ENCODE results near the gene CD300H. TPM values are rescaled to one million over a fixed set of nuclear protein-coding genes. Genes with fewer than 3 reads are reported as not detected.

Gene CD300H
- total RNA-seq, 2 donors from 2014 or later = not detected

DNA sequence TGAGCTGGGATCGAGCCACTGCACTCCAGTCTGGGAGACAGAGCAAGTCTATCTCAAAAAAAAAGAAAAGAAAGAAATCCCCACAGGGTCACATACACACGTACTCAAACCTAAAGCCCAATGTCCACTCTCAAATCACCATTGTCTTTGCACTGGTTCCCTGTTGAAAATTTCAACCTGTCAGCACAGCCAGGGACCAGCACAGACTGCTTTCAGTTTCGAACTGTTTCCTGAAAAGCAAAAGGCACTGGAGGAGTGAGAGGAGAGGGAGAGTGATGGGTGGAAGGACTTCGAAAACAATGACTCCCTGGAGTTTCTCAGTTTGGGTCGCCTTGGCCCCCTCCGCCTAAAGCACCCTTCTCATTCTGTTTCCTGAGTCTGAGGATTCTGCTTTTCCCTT is 12.4 kb downstream of the CD300H start:
- peaks cover 2 to 7% of the 10 kb centered on the region in 2 donors for H3K4me1 Mint-ChIP-seq (ENCODE audit: low read depth in 2 of 2)
- no peaks in the 10 kb centered on the region for H3K36me3 Mint-ChIP-seq
- H3K4me3 Mint-ChIP-seq = no peak overlapping the region
- peaks cover 5 to 8% of the 10 kb centered on the region in 2 donors for H3K27me3 Mint-ChIP-seq
- no peaks in the 10 kb centered on the region for H3K9me3 Mint-ChIP-seq
- H3K27ac Mint-ChIP-seq = no peak overlapping the region
- DNase-seq (ENCODE audit: low spot score) = no peak
- no peak for ATAC-seq

DNA sequence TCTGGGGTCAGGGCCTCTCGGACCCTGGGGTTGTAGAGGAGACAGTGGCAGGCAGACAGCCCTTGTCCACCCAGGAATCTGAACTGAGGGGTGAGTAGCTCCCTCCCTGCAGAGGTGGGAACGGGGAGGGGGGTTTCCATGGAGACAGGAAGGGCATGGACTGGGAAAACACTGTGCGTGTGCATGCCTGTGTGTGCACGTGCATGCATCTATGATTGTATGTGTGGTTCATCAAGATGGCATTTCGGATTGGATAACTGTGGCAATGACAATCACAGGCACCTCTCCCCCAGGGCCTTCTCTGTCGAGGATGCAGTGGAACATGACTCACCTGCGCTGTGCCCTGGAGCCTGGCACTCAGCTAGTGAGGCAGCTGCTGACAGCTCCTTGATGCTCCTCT is 15.3 kb downstream of the CD300H start:
- Mint-ChIP-seq H3K27ac (no peak overlapping the region), H3K36me3 (no peaks in the 10 kb centered on the region), H3K27me3 (peaks cover 5% of the 10 kb centered on the region in 2 donors), H3K4me3 (no peak overlapping the region), H3K4me1 (ENCODE audit: low read depth in 2 of 2) (peaks cover 12 to 15% of the 10 kb centered on the region in 2 donors), H3K9me3 (no peaks in the 10 kb centered on the region)
- no peak for DNase-seq (ENCODE audit: low spot score)
- ATAC-seq = no peak

DNA sequence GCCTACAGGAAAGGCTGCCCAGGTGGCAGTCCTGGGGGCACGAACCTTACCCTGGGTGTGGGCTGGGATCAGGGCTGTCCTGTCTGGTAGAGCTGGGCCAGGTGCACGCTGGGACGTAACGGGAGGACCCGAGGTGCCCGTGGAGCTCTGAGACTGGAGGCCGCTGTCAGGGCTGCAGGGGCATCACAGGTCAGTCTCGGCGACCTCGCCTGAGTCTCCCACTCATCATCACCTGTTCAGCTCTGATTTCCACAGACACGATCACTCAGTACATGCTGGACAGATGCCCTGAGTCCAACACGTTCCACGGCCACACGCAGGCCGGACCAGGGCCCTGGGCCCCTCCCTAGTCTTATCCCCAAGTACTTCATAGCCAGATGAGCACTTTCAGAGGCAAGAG is 16.7 kb downstream of the CD300H start:
- Mint-ChIP-seq H3K36me3 (no peaks in the 10 kb centered on the region), H3K4me1 (ENCODE audit: low read depth in 2 of 2) (peaks cover 21 to 24% of the 10 kb centered on the region in 2 donors), H3K4me3 (no peak overlapping the region), H3K27ac (no peak overlapping the region), H3K9me3 (no peaks in the 10 kb centered on the region), H3K27me3 (peaks cover 5% of the 10 kb centered on the region in 2 donors)
- ATAC-seq (no peak), DNase-seq (ENCODE audit: low spot score) (no peak)

DNA sequence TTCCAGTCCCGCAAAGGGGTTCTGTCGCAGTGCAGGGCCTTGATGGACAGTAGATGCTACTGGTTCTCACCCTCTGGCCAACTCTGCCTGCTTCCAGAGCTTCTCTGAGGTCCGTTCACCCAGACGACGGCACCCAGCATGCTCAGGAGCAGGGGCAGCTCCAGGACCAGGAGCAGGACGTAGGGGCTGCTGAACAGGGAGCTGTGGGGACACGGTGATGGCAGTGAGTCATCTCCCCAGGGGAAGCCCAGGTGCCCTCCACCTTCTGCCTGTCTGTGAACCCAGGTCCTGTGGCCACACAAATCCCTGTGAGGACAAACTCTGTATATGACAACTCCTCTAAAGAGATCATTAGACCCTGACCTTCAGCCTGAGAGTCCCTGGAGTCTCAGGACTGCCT is 18.0 kb downstream of the CD300H start:
- no peak for ATAC-seq
- H3K9me3 Mint-ChIP-seq = no peaks in the 10 kb centered on the region
- H3K36me3 Mint-ChIP-seq = no peaks in the 10 kb centered on the region
- H3K4me1 Mint-ChIP-seq (ENCODE audit: low read depth in 2 of 2) = peaks cover 32 to 34% of the 10 kb centered on the region in 2 donors
- DNase-seq (ENCODE audit: low spot score) = no peak
- peaks cover 5% of the 10 kb centered on the region in 2 donors for H3K27me3 Mint-ChIP-seq
- no peak overlapping the region for H3K4me3 Mint-ChIP-seq
- no peak overlapping the region for H3K27ac Mint-ChIP-seq

DNA sequence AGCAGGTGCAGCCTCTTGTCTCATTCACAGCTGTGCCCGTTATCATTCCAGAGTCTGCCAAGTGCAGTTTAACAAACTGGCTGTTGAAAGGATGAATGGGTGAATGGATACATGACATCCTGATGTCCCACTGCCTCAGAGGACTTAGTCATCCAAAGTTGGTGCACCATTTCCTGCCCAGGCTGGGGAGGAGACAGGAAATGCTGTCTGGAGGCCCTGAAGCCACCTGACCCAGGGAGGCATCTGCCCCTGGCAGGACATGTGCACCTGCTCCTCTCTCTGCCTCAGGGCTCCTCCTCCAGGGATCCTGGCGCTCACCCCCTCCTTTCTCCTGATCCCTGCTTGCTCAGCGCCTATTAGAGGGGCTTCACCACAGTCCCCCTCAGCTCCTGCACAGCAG is 19.6 kb downstream of the CD300H start:
- H3K27me3 Mint-ChIP-seq = peaks cover 2 to 5% of the 10 kb centered on the region in 2 donors
- no peaks in the 10 kb centered on the region for H3K9me3 Mint-ChIP-seq
- H3K36me3 Mint-ChIP-seq = no peaks in the 10 kb centered on the region
- DNase-seq (ENCODE audit: low spot score) (no peak), ATAC-seq (peak in 1 of 2 donors; percentile 13)
- peak overlapping the region; percentile 48 to 62 for H3K27ac Mint-ChIP-seq
- peak overlapping the region; percentile 50 for H3K4me3 Mint-ChIP-seq
- H3K4me1 Mint-ChIP-seq (ENCODE audit: low read depth in 2 of 2) = peaks cover 36 to 38% of the 10 kb centered on the region in 2 donors

DNA sequence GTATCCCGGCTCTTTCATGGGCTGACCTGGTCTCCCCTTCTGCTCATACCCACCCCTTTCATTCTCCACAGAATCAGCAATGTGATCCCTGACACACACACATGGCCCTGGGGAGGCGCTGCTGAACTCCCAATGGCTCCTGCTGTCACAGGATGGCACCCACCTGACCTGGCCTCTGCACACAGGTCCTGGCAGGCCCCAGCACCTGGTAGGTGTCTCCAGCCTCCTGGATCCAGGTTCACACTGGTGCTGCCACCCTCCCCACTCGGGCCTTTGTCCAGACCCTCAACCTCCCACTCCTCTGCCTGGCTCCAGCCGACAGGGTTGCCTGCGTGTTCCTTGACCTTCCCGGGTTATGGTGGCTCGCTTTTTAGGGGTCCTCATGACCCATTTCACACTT is 20.0 kb downstream of the CD300H start:
- Mint-ChIP-seq H3K9me3 (no peaks in the 10 kb centered on the region), H3K4me1 (ENCODE audit: low read depth in 2 of 2) (peaks cover 36 to 38% of the 10 kb centered on the region in 2 donors), H3K4me3 (peak overlapping the region; percentile 50), H3K27ac (peak overlapping the region; percentile 48 to 62), H3K36me3 (no peaks in the 10 kb centered on the region), H3K27me3 (peaks cover 0 to 5% of the 10 kb centered on the region in 2 donors)
- ATAC-seq = no peak
- DNase-seq (ENCODE audit: low spot score) = no peak

DNA sequence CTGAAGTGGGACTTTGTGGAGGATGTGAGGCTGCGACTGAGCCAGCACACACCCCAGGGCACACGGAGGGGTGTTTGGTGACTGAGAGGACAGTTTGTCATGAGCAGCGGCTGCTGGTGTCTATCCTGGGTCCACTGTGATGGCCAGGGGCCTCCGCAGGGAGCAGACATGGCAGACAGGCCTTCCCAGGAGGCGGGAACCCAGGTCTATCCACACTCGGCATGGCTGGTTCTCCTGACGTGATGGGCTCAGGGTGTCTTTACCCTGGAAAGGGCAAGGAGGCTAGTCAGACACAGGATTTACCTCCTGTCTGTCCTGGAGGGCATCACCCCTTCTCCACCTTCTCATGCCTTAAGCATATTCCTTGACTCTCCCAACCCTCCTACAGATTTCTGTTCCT is 20.7 kb downstream of the CD300H start:
- H3K27ac Mint-ChIP-seq = peak overlapping the region in 1 of 2 donors; percentile 65
- H3K4me3 Mint-ChIP-seq = no peak overlapping the region
- H3K4me1 Mint-ChIP-seq (ENCODE audit: low read depth in 2 of 2) = peaks cover 36 to 38% of the 10 kb centered on the region in 2 donors

DNA sequence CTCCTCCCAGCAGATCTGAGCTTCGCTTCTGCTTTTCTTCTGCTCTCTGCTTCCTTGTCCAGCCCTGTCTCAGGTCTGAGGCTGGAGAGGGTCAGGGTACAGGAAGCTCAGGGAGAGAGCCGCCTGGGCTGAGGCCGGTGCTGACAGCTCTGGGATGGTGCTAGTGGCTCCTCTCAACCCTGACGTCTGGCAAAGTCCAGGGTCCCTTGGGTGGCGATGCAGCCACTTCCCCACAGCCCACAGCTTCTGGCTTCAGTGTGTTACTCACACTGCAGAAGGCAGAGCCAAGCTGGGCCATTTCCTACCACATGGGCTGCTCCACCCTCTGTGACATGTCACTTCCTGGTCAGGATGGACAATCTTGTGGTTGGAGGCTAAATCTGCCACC is 21.5 kb downstream of the CD300H start, which contains the start of gene CD300C:
TSS of gene CD300C (minus strand) at position 273 of the 388 bp plus-strand sequence. CDS start 333 bp downstream, outside the sequence.
- ATAC-seq = peak; percentile 77 to 82
- Mint-ChIP-seq H3K4me3 (peak within 1 kb of the TSS; percentile 61), H3K4me1 (ENCODE audit: low read depth in 2 of 2) (peaks cover 34 to 38% of the 10 kb centered on the region in 2 donors), H3K9me3 (no peaks in the 10 kb centered on the region), H3K27ac (peak within 1 kb of the TSS; percentile 53 to 65), H3K36me3 (no peaks in the 10 kb centered on the region), H3K27me3 (no peaks in the 10 kb centered on the region)
- no peak for DNase-seq (ENCODE audit: low spot score)

More for the DNA sequence above, 20.7 kb downstream of the CD300H start:
- Mint-ChIP-seq H3K27me3 (peaks cover 0 to 4% of the 10 kb centered on the region in 2 donors), H3K9me3 (no peaks in the 10 kb centered on the region), H3K36me3 (no peaks in the 10 kb centered on the region)
- no peak for DNase-seq (ENCODE audit: low spot score)
- no peak for ATAC-seq

DNA sequence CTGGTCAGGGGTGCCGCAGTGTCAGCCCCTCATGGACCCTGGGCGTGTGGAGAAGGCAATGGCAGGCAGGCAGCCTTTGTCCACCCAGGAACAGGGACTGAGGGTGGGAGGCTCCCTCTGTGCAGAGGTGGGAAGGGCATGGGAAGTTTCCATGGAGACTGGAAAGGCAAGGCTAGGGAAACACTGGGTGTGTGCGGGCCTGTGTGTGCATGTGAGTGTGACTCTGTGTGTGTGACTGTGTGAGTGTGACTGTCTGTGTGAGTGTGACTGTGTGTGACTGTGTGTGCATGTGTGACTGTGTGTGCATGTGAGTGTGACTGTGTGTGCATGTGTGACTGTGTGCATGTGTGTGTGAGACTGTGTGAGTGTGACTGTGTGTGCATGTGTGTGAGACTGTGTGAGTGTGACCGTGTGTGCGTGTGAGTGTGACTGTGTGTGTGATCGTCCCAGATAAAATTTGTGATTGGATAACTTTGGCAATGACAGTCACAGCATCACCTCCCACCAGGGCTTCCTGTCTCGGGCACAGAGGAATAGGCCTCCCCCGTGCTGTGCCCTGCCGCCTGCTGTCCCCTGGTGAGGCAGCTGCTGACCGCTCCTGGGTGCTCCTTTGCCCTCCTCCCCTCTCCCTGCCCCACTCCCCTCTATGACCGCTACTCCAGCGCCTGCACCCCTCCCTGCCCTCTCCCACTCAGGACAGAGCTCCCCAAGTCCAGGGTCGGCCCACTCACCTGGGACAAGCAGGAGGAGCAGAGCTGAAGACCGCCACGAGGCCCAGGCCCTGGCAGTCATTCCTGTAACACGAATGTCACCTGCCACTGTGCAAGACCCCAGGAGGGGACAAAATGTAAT is 22.1 kb downstream of the CD300H start:
- no peaks in the 10 kb centered on the region for H3K27me3 Mint-ChIP-seq

DNA sequence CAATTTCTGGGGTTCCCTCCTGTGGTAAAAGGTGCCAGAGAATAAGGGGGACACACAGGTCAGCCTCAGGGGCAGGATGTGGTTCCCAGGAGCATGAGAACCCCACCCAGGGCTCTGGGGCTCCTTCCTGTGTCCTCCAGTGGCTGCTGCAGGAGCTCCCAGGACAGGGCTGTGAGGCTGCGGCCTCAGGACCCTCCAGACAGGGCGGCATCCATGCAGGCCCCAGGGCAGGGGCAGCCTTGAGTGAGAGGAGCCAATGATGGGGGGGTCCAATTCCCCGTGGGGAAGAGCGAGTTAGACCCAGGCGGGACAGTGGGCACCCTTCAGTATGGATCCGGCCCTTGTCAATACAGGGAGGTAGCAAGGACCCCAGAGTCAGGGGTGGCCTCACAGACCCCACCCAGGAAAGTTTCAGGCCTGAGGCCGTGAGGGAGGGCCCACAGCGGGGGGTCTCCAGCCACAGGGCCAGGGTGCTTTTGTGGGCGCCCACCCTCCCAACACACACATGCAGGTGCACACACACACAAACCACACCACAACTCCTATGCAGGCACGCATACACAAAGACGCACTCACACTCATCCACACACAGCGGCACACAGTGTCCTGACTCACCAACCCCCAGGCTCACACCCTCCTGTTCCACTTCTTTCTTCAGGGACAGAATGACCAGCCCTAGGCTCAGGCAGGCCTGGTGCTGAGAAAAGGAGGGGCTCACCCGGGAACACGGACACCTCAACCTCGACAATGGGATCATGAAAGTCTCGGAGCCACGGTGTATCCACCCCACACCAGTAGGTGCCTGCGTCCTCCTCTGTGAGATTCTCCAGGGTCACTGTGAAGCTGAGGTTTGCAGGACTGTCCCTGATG is 23.2 kb downstream of the CD300H start:
- Mint-ChIP-seq H3K27me3 (no peaks in the 10 kb centered on the region), H3K27ac (peak overlapping the region in 1 of 2 donors; percentile 8), H3K36me3 (no peaks in the 10 kb centered on the region), H3K4me1 (ENCODE audit: low read depth in 2 of 2) (peaks cover 34 to 38% of the 10 kb centered on the region in 2 donors), H3K9me3 (no peaks in the 10 kb centered on the region), H3K4me3 (no peak overlapping the region)
- ATAC-seq (no peak), DNase-seq (ENCODE audit: low spot score) (no peak)

More for the DNA sequence above, 22.1 kb downstream of the CD300H start:
- peak in 1 of 2 donors; percentile 43 for ATAC-seq
- H3K4me1 Mint-ChIP-seq (ENCODE audit: low read depth in 2 of 2) = peaks cover 34 to 38% of the 10 kb centered on the region in 2 donors
- H3K27ac Mint-ChIP-seq = peak overlapping the region; percentile 53 to 65
- H3K4me3 Mint-ChIP-seq = peak overlapping the region; percentile 61
- H3K36me3 Mint-ChIP-seq = no peaks in the 10 kb centered on the region
- H3K9me3 Mint-ChIP-seq = no peaks in the 10 kb centered on the region
- DNase-seq (ENCODE audit: low spot score) = no peak

DNA sequence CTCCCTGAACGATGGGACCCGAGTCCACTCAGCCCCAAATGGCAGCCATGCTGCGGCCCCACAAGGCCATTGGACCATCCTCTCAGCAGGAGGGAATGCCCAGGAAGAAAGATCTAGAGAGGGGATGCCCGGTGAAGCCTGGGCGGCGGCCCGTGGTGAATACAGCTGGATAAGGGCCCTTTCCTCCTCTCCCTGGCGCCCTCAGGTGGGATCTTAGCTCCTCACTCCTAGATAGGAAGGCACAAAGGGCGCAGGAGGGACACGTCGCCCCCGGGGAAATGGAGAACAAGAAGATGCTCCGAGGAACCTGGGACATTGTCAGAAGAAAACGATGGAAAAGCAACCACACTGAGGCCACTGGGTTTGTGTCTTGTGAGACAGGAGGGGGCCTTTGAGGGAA is 23.9 kb downstream of the CD300H start:
- no peaks in the 10 kb centered on the region for H3K9me3 Mint-ChIP-seq
- H3K27me3 Mint-ChIP-seq = no peaks in the 10 kb centered on the region
- H3K36me3 Mint-ChIP-seq = no peaks in the 10 kb centered on the region
- DNase-seq (ENCODE audit: low spot score) = no peak
- peak overlapping the region in 1 of 2 donors; percentile 37 for H3K27ac Mint-ChIP-seq
- no peak overlapping the region for H3K4me3 Mint-ChIP-seq
- peaks cover 32 to 38% of the 10 kb centered on the region in 2 donors for H3K4me1 Mint-ChIP-seq (ENCODE audit: low read depth in 2 of 2)
- no peak for ATAC-seq

DNA sequence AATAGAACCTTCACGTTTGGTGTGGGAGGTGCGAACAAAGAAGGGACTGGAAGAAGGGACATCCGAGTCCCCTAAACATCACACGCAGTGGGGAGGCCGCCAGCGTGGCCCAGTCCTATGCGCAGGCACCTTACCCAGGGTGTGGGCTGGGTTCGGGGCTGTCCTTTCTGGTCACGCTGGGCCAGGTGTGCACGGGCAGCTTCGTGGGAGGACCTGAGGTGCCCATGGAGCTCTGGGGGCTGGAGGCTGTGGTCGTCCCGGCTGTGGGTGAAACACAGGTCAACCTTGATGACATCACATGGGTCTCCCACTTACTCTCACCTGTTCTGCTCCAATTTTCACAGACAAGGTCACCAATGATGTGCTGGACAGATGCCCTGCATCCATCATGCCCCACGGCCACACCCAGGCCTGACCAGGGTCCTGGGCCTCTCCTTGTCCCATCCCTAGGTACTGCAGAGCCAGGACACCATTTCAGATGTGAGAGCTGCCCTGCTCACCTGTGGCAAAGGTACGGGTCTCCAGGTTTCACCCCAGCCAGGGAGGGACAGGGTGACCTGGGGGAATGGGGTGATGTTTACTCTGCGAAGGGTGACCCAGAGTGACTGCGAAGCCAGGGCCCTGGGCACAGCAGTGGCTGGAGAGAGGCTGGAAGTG is 24.5 kb downstream of the CD300H start:
- no peak for ATAC-seq
- Mint-ChIP-seq H3K4me3 (no peak overlapping the region), H3K4me1 (ENCODE audit: low read depth in 2 of 2) (peaks cover 27 to 33% of the 10 kb centered on the region in 2 donors), H3K9me3 (no peaks in the 10 kb centered on the region), H3K27me3 (no peaks in the 10 kb centered on the region), H3K27ac (peak overlapping the region in 1 of 2 donors; percentile 37), H3K36me3 (no peaks in the 10 kb centered on the region)
- DNase-seq (ENCODE audit: low spot score) = no peak

DNA sequence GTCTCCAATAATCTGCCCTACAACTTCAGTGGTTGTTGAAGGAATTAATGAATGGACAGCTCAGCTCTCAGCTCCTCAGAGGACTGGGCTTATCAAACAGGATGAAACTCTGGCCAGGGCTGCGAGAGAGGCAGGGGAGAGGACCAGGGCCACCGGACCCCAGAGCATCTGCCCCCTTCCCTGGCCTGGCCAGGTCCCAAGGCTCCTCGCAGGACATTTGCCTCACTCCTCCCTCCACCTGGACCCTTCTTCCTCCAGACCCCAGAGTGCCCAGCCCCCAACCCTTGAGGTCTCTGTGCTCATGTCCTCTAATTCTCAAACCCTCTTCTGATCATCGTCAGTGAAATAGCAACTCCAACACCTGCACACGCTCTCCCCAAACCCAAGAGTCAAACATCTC is 25.1 kb downstream of the CD300H start:
- H3K27me3 Mint-ChIP-seq = peaks cover 0 to 2% of the 10 kb centered on the region in 2 donors
- no peaks in the 10 kb centered on the region for H3K9me3 Mint-ChIP-seq
- no peak overlapping the region for H3K27ac Mint-ChIP-seq
- DNase-seq (ENCODE audit: low spot score) (no peak), ATAC-seq (no peak)
- H3K36me3 Mint-ChIP-seq = no peaks in the 10 kb centered on the region
- peaks cover 22 to 26% of the 10 kb centered on the region in 2 donors for H3K4me1 Mint-ChIP-seq (ENCODE audit: low read depth in 2 of 2)
- H3K4me3 Mint-ChIP-seq = no peak overlapping the region

Measured in natural killer cell treated with Interleukin-12 subunit alpha and Interleukin-12 subunit beta and Interleukin-15 and Interleukin-18, amount 100 ng/mL, for 72 hours (primary cell).